Sigmoid colon (tissue), 7 donors: ENCODE results near the gene DTNA. TPM values are rescaled to one million over a fixed set of nuclear protein-coding genes. Genes with fewer than 3 reads are reported as not detected.

Source experiments
- DNase-seq: peaks from one replicate; pipeline ENCODE4 v3.0.0-alpha.2; 2019
- H3K27ac ChIP-seq, 4 donors: fragments of 200-600 bp; sonication (generic); one replicate each; pipeline ENCODE4 v1.5.1; 2016 to 2019; ENCODE audit warnings: mild to moderate bottlenecking in 1 of 4
- H3K27me3 ChIP-seq, 3 donors: fragments of 200-600 bp; sonication (generic); one replicate each; pipeline ENCODE4 v1.5.1; 2019; ENCODE audit warnings: mild to moderate bottlenecking in 1 of 3
- H3K36me3 ChIP-seq, 4 donors: fragments of 200-600 bp; sonication (generic); one replicate each; pipeline ENCODE4 v1.5.1; 2016 to 2019
- H3K4me1 ChIP-seq, 4 donors: fragments of 200-600 bp; sonication (generic); one replicate each; pipeline ENCODE4 v1.5.1; 2017 to 2019
- H3K4me3 ChIP-seq, 4 donors: fragments of 200-600 bp; sonication (generic); one replicate each; pipeline ENCODE4 v1.5.1; 2017 to 2019; ENCODE audit warnings: mild to moderate bottlenecking in 2 of 4, moderate library complexity in 1 of 4
- H3K9me3 ChIP-seq, 4 donors: fragments of 200-600 bp in 3 of 4; sonication (generic) in 3 of 4; one replicate each; pipeline versions ENCODE4 v1.5.1 to v1.6.1; 2013 to 2019
- EP300 ChIP-seq, 4 donors: sonication (generic); formaldehyde crosslinking; IDR thresholded peaks; one replicate each; pipeline ENCODE4 v1.6.1; 2017; ENCODE audit warnings: antibody characterized with exemption in 4 of 4
- POLR2A ChIP-seq, 2 donors: fragments of 450-650 bp; IDR thresholded peaks; one replicate each; pipeline ENCODE4 v1.6.1; 2016; ENCODE audit warnings: antibody characterized with exemption in 2 of 2, mild to moderate bottlenecking in 2 of 2, moderate library complexity in 2 of 2
- POLR2AphosphoS5 ChIP-seq, 4 donors: sonication (generic); formaldehyde crosslinking; IDR thresholded peaks; one replicate each; pipeline ENCODE4 v1.6.1; 2017; ENCODE audit warnings: antibody characterized with exemption in 4 of 4
- WGBS, 2 donors: extraction: QIAGEN DNeasy Blood & Tissue Kit; methylation state at CpG; one replicate each; pipeline ENCODE4 v1.1.7; 2013; 5-methylcytosine and 5-hydroxymethylcytosine counted together
- intact Hi-C: fragments of 100-400 bp; cut with DNase I; formaldehyde crosslinking; loops from one replicate; pipeline ENCODE4 v1.15.1; 2023
- polyA plus RNA-seq, 3 donors: library from polyadenylated mRNA; stranded (reverse); fragments of 200-250 nt; gene quantifications; one replicate each; pipeline ENCODE4 v1.2.3, GENCODE V29; 2013
- total RNA-seq, 4 donors: library from RNA; depleted of rRNA; stranded (reverse); fragments of >200 nt; gene quantifications; one replicate each; pipeline ENCODE4 v1.1.0, GENCODE V29; 2016
- TF ChIP-seq, protein P1 (sequence below), 4 experiments: fragments of 450-650 bp in 3 of 4; fragments of 200-600 bp in 1 of 4; IDR thresholded peaks; one replicate each; pipeline ENCODE4 v1.5.1; 2016 to 2019; ENCODE audit warnings: antibody characterized with exemption in 4 of 4, mild to moderate bottlenecking in 3 of 4, moderate library complexity in 2 of 4
- donor health status: healthy with polysubstance abuse.
- donor health status: Bipolar disorder and iron deficiency.
- donor health status: healthy.

Gene DTNA
- total and polyA plus RNA-seq, 7 donors = 1.4 to 140 (median 71.9) TPM

GRCh38 chr18:34870555-34871310 lies 160.6 kb downstream of the DTNA start:
- 90 to 92% methylated on average over 5 of the region's 5 CpGs for WGBS, 2 donors
- TF ChIP-seq POLR2AphosphoS5 (IDR thresholded peaks at IDR 0.05) = no peak
- H3K27ac ChIP-seq = no peak overlapping the region
- H3K4me1 ChIP-seq = peaks cover 0 to 3% (median 0%) of the 10 kb centered on the region in 4 donors
- no peaks in the 10 kb centered on the region for H3K9me3 ChIP-seq
- intact Hi-C loops = no loop called here
- no peak for DNase-seq
- no peak overlapping the region for H3K4me3 ChIP-seq
- H3K27me3 ChIP-seq = no peaks in the 10 kb centered on the region
- peaks cover 0 to 22% (median 9%) of the 10 kb centered on the region in 4 donors for H3K36me3 ChIP-seq

DNA sequence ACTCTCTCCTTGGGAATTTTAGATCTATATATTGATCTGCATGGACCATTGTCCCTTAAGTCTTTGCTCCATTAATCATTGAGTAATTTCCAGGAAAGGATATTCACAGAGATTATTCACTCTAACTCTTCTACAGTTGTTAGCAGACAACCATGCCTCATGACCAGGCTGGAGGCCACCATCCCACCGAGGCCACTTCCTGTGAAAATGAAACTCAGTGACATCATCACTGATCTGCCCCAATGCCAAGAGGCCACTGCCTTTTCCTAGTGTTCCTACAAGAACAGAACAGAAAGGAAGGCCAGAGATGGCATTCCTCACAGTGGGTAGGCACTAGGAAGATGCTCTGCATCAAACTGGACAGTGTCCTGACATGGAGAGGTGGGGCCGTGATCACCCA lies 161.3 kb downstream of the DTNA start:
- Histone ChIP-seq H3K27me3 (no peaks in the 10 kb centered on the region), H3K27ac (no peak overlapping the region), H3K4me1 (peaks cover 0 to 3% (median 0%) of the 10 kb centered on the region in 4 donors), H3K36me3 (peaks cover 0 to 19% (median 7%) of the 10 kb centered on the region in 4 donors), H3K9me3 (no peaks in the 10 kb centered on the region), H3K4me3 (no peak overlapping the region)
- TF ChIP-seq EP300 (IDR thresholded peaks at IDR 0.05) (no peak), POLR2AphosphoS5 (IDR thresholded peaks at IDR 0.05) (no peak), POLR2A (IDR thresholded peaks at IDR 0.05) (no peak)
- TF ChIP-seq, protein P1, sequence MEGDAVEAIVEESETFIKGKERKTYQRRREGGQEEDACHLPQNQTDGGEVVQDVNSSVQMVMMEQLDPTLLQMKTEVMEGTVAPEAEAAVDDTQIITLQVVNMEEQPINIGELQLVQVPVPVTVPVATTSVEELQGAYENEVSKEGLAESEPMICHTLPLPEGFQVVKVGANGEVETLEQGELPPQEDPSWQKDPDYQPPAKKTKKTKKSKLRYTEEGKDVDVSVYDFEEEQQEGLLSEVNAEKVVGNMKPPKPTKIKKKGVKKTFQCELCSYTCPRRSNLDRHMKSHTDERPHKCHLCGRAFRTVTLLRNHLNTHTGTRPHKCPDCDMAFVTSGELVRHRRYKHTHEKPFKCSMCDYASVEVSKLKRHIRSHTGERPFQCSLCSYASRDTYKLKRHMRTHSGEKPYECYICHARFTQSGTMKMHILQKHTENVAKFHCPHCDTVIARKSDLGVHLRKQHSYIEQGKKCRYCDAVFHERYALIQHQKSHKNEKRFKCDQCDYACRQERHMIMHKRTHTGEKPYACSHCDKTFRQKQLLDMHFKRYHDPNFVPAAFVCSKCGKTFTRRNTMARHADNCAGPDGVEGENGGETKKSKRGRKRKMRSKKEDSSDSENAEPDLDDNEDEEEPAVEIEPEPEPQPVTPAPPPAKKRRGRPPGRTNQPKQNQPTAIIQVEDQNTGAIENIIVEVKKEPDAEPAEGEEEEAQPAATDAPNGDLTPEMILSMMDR (IDR thresholded peaks at IDR 0.05) = no peak
- no peak for DNase-seq
- intact Hi-C loops = no loop called here
- WGBS, 2 donors = 66 to 79% methylated on average over 2 of the region's 2 CpGs

GRCh38 chr18:34872066-34872465 lies 162.0 kb downstream of the DTNA start:
- WGBS, 2 donors = 71 to 73% methylated on average over 1 of the region's 1 CpG

DNA sequence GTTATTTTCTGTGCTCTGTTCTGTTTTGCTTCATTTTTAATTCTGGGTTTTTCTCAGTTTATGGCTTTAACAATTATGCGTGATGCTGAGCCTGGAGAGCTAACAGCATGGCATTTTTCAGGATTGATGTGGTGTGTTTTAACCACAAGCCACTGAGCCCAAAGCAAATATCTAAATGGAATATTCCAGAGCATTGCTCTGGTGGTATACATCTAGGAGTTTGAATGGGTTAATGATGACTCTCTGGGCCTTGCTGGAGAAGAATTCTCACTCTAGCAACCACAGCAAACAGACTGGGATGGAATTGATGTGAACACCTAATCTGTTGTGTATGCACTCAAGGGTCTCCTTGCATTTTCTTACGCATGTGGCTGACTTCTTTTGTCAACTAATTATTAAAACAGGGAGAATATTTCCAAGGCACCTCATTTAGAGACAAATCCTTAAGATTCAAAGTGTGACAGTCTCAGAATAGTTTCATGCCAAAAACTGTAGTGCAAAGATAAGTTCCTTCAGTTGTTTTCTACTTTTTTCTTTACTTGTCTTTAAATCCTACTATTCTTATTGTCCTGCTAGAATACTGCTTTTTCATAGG lies 164.0 kb downstream of the DTNA start:
- Histone ChIP-seq H3K4me3 (no peak overlapping the region), H3K36me3 (peaks cover 0 to 20% (median 9%) of the 10 kb centered on the region in 4 donors), H3K4me1 (no peaks in the 10 kb centered on the region), H3K9me3 (no peaks in the 10 kb centered on the region), H3K27me3 (no peaks in the 10 kb centered on the region), H3K27ac (no peak overlapping the region)
- no peak for DNase-seq
- intact Hi-C loops = no loop called here
- TF ChIP-seq EP300 (IDR thresholded peaks at IDR 0.05) (no peak), POLR2AphosphoS5 (IDR thresholded peaks at IDR 0.05) (no peak), POLR2A (IDR thresholded peaks at IDR 0.05) (no peak)
- TF ChIP-seq, protein P1 (IDR thresholded peaks at IDR 0.05) = no peak
- WGBS, 2 donors = 92 to 97% methylated on average over 2 of the region's 2 CpGs

More at GRCh38 chr18:34872066-34872465, 162.0 kb downstream of the DTNA start:
- Histone ChIP-seq H3K4me3 (no peak overlapping the region), H3K27me3 (no peaks in the 10 kb centered on the region), H3K36me3 (peaks cover 0 to 19% (median 7%) of the 10 kb centered on the region in 4 donors), H3K4me1 (peaks cover 0 to 3% (median 0%) of the 10 kb centered on the region in 4 donors), H3K27ac (no peak overlapping the region), H3K9me3 (no peaks in the 10 kb centered on the region)
- TF ChIP-seq EP300 (IDR thresholded peaks at IDR 0.05) = no peak
- TF ChIP-seq, protein P1 (IDR thresholded peaks at IDR 0.05) = no peak
- no peak for TF ChIP-seq POLR2AphosphoS5 (IDR thresholded peaks at IDR 0.05)
- no peak for TF ChIP-seq POLR2A (IDR thresholded peaks at IDR 0.05)
- intact Hi-C loops = no loop called here
- no peak for DNase-seq

DNA sequence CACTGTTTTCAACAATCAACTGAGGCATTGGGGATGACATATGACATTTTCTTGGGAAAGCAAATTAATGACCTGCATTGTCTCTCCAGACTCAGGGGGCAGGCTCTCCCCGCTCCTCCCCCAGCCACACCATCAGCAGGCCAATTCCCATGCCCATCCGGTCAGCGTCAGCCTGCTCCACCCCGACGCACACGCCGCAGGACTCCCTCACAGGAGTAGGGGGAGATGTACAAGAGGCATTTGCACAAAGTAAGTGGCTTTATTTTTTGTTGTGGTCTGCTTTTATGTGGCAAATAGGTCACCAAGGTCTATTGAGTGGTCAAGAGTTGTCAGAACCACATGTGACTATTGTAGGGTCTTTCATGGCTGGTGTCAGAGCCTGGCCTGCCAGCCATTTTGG lies 165.1 kb downstream of the DTNA start:
- H3K4me1 ChIP-seq = peaks cover 0 to 9% (median 6%) of the 10 kb centered on the region in 4 donors
- no peak overlapping the region for H3K4me3 ChIP-seq
- intact Hi-C loops = no loop called here
- no peaks in the 10 kb centered on the region for H3K27me3 ChIP-seq
- 93 to 96% methylated on average over 7 of the region's 7 CpGs for WGBS, 2 donors
- H3K9me3 ChIP-seq = no peaks in the 10 kb centered on the region
- TF ChIP-seq POLR2A (IDR thresholded peaks at IDR 0.05) = no peak
- TF ChIP-seq, protein P1 (IDR thresholded peaks at IDR 0.05) = no peak
- no peak for TF ChIP-seq EP300 (IDR thresholded peaks at IDR 0.05)
- TF ChIP-seq POLR2AphosphoS5 (IDR thresholded peaks at IDR 0.05) = no peak
- H3K36me3 ChIP-seq = peaks cover 0 to 20% (median 9%) of the 10 kb centered on the region in 4 donors
- DNase-seq = no peak
- no peak overlapping the region for H3K27ac ChIP-seq
